IMR-90 (cell line): Measurements from ENCODE around the gene TTLL8. TPM values are rescaled to one million over a fixed set of nuclear protein-coding genes. Genes with fewer than 3 reads are reported as not detected.

Experiments used
- ATAC-seq: fragments of 200-7000 bp; cut with Tn5 transposase; 2 replicates; pipeline ENCODE4 v1.9.1; 2020; ENCODE audit warnings: low read depth, mild to moderate bottlenecking, moderate library complexity
- BruUV-seq: library from RNA; stranded (reverse); fragments of 400-500 nt; replicated peaks from 2 replicates; lab custom pipeline; 2021; lab: Mats Ljungman, UMichigan
- CTCF ChIA-PET: fragments of 300-600 bp; formaldehyde crosslinking; extraction: SDS; loops from one replicate; lab custom pipeline; 2021; ENCODE audit warnings: antibody characterized with exemption; lab: Yijun Ruan, JAX
- POLR2A ChIA-PET: fragments of 300-600 bp; sonication (Branson Sonifier 250); formaldehyde crosslinking; loops from one replicate; lab custom pipeline; 2022; ENCODE audit warnings: antibody characterized with exemption; ENCODE audit not compliant: unreplicated experiment; lab: Charles Lee
- DNase-seq: peaks from one replicate; pipeline ENCODE4 v3.0.0; 2013
- H2AFZ ChIP-seq: replicated peaks from 2 replicates; pipeline ENCODE3; 2013; ENCODE audit warnings: low read length, mild to moderate bottlenecking; ENCODE audit not compliant: poor library complexity
- H2AK5ac ChIP-seq: 2 replicates; pipeline ENCODE4 v1.6.1; 2013; ENCODE audit warnings: low read depth, low read length, inconsistent platforms
- H2AK9ac ChIP-seq: replicated peaks from 2 replicates; pipeline ENCODE3; 2013; ENCODE audit warnings: mild to moderate bottlenecking, low read depth, low read length, moderate library complexity; ENCODE audit not compliant: poor library complexity
- H2BK120ac ChIP-seq: 2 replicates; pipeline ENCODE4 v1.6.1; 2013; ENCODE audit warnings: low read depth, low read length, inconsistent platforms
- H2BK15ac ChIP-seq: 3 replicates; pipeline ENCODE4 v1.6.1; 2013; ENCODE audit warnings: low read depth, low read length, inconsistent platforms
- H2BK20ac ChIP-seq: 2 replicates; pipeline ENCODE4 v1.6.1; 2013; ENCODE audit warnings: low read depth, mild to moderate bottlenecking, inconsistent platforms, low read length, moderate library complexity
- H2BK5ac ChIP-seq: 2 replicates; pipeline ENCODE4 v1.6.1; 2013; ENCODE audit warnings: mild to moderate bottlenecking, low read depth, low read length, inconsistent platforms; ENCODE audit not compliant: poor library complexity, severe bottlenecking
- H3K14ac ChIP-seq: replicated peaks from 2 replicates; pipeline ENCODE4 v1.6.1; 2013; ENCODE audit warnings: low read depth, low read length, inconsistent platforms
- H3K18ac ChIP-seq: 2 replicates; pipeline ENCODE4 v1.6.1; 2013; ENCODE audit warnings: low read depth, low read length, control low read depth
- H3K23ac ChIP-seq: 2 replicates; pipeline ENCODE4 v1.6.1; 2013; ENCODE audit warnings: low read depth, low read length, inconsistent platforms
- H3K27ac ChIP-seq: 2 replicates; pipeline ENCODE4 v1.5.1; 2013; ENCODE audit warnings: mild to moderate bottlenecking, control low read depth, low read length; ENCODE audit not compliant: insufficient read depth
- H3K27me3 ChIP-seq: 2 replicates; pipeline ENCODE4 v1.6.1; 2013; ENCODE audit warnings: low read length; ENCODE audit not compliant: control insufficient read depth, insufficient read depth
- H3K36me3 ChIP-seq: 2 replicates; pipeline ENCODE4 v1.6.1; 2013; ENCODE audit warnings: low read length, mixed read lengths; ENCODE audit not compliant: control insufficient read depth, insufficient read depth
- H3K4ac ChIP-seq: 2 replicates; pipeline ENCODE4 v1.6.1; 2013; ENCODE audit warnings: low read depth, low read length, inconsistent platforms
- H3K4me1 ChIP-seq: 2 replicates; pipeline ENCODE4 v1.6.1; 2013; ENCODE audit warnings: low read length, mixed read lengths; ENCODE audit not compliant: control insufficient read depth, insufficient read depth
- H3K4me2 ChIP-seq: 2 replicates; pipeline ENCODE4 v1.6.1; 2013; ENCODE audit warnings: low read depth, mild to moderate bottlenecking, control low read depth, low read length, moderate library complexity
- H3K4me3 ChIP-seq: 2 replicates; pipeline ENCODE4 v1.5.1; 2013; ENCODE audit warnings: low read depth, mild to moderate bottlenecking, control low read depth, low read length, moderate library complexity; ENCODE audit not compliant: insufficient read depth
- H3K56ac ChIP-seq: 2 replicates; pipeline ENCODE4 v1.6.1; 2013; ENCODE audit warnings: low read length, inconsistent platforms; ENCODE audit not compliant: insufficient read depth; ENCODE audit errors: extremely low read depth
- H3K79me1 ChIP-seq, 2 experiments: 2 replicates each; pipeline ENCODE4 v1.6.1; 2013; ENCODE audit warnings: low read length in 2 of 2, inconsistent platforms in 1 of 2, low read depth in 1 of 2
- H3K9ac ChIP-seq: 2 replicates; pipeline ENCODE4 v1.6.1; 2013; ENCODE audit warnings: low read depth, low read length, control low read depth
- H3K9me1 ChIP-seq: 2 replicates; pipeline ENCODE4 v1.6.1; 2013; ENCODE audit warnings: low read length, inconsistent platforms; ENCODE audit not compliant: insufficient read depth
- H3K9me3 ChIP-seq: 2 replicates; pipeline ENCODE4 v1.6.1; 2013; ENCODE audit warnings: low read length; ENCODE audit not compliant: control insufficient read depth, insufficient read depth
- H4K20me1 ChIP-seq: 2 replicates; pipeline ENCODE4 v1.6.1; 2013; ENCODE audit warnings: low read length, inconsistent platforms; ENCODE audit not compliant: insufficient read depth
- H4K5ac ChIP-seq: 2 replicates; pipeline ENCODE4 v1.6.1; 2013; ENCODE audit warnings: mild to moderate bottlenecking, low read depth, low read length, control low read depth
- H4K8ac ChIP-seq, 2 experiments: 2 replicates each; pipeline ENCODE4 v1.6.1; 2013; ENCODE audit warnings: low read depth in 2 of 2, low read length in 2 of 2, control low read depth in 1 of 2, inconsistent platforms in 1 of 2
- H4K91ac ChIP-seq: 2 replicates; pipeline ENCODE4 v1.6.1; 2013; ENCODE audit warnings: low read depth, low read length, inconsistent platforms; ENCODE audit not compliant: insufficient read depth
- BHLHE40 ChIP-seq: fragments of 150-350 bp; IDR thresholded peaks from 2 replicates; pipeline ENCODE4 v1.6.1; 2016; ENCODE audit warnings: mild to moderate bottlenecking, low read depth, low read length
- CHD1 ChIP-seq: IDR thresholded peaks from 2 replicates; pipeline ENCODE4 v1.6.1; 2012; ENCODE audit warnings: low read depth, low read length, improper control_type of control experiment
- FOS ChIP-seq: fragments of 150-350 bp; IDR thresholded peaks from 2 replicates; pipeline ENCODE4 v1.6.1; 2016; ENCODE audit warnings: low read depth, low read length
- MAFK ChIP-seq: IDR thresholded peaks from 2 replicates; pipeline ENCODE4 v1.6.1; 2012; ENCODE audit warnings: low read depth, low read length, improper control_type of control experiment
- MAZ ChIP-seq: IDR thresholded peaks from 2 replicates; pipeline ENCODE4 v1.6.1; 2012; ENCODE audit warnings: low read depth, mild to moderate bottlenecking, low read length, improper control_type of control experiment, moderate library complexity, borderline replicate concordance
- NFE2L2 ChIP-seq: fragments of 150-350 bp; IDR thresholded peaks from 2 replicates; pipeline ENCODE4 v1.6.1; 2016; ENCODE audit warnings: low read depth, mild to moderate bottlenecking, low read length
- POLR2A ChIP-seq: IDR thresholded peaks from 2 replicates; pipeline ENCODE4 v1.6.1; 2012; ENCODE audit warnings: mild to moderate bottlenecking, low read depth, low read length
- RCOR1 ChIP-seq: IDR thresholded peaks from 2 replicates; pipeline ENCODE4 v1.6.1; 2012; ENCODE audit warnings: mild to moderate bottlenecking, low read length, improper control_type of control experiment; ENCODE audit not compliant: insufficient replicate concordance
- RFX5 ChIP-seq: IDR thresholded peaks from 2 replicates; pipeline ENCODE4 v1.8.0; 2012; ENCODE audit warnings: low read depth, mild to moderate bottlenecking, low read length, moderate library complexity
- SMC3 ChIP-seq: fragments of 150-350 bp; IDR thresholded peaks from 2 replicates; pipeline ENCODE4 v1.6.1; 2016; ENCODE audit warnings: low read depth, mild to moderate bottlenecking, antibody characterized with exemption, low read length, moderate library complexity
- WGBS, 2 experiments: methylation state at CpG; one replicate each; pipeline versions ENCODE4 v1.1.5 to v1.1.7; 2013; ENCODE audit warnings: missing lambda C conversion rate in 2 of 2; ENCODE audit not compliant: insufficient read length in 1 of 2; ENCODE audit errors: extremely low coverage in 2 of 2; 5-methylcytosine and 5-hydroxymethylcytosine counted together
- dilution Hi-C: fragments of 300-500 bp; cut with HindIII; formaldehyde crosslinking; loops from one replicate; pipeline ENCODE4 v1.14.3; 2018; ENCODE audit warnings: low sequenced_read_pairs; ENCODE audit not compliant: unreplicated experiment
- in situ Hi-C: fragments of 300-500 bp; cut with MboI; formaldehyde crosslinking; loops from 3 replicates; pipeline ENCODE4 v1.14.3; 2019; ENCODE audit warnings: low sequenced_read_pairs, inconsistent platforms, mixed read lengths
- intact Hi-C: fragments of 100-400 bp; cut with micrococcal nuclease; formaldehyde crosslinking; loops from 2 replicates; pipeline ENCODE4 v1.10.0; 2022
- polyA plus RNA-seq, 3 experiments: library from polyadenylated mRNA; depleted of rRNA; stranded (reverse); fragments of >200 nt; gene quantifications; 2 replicates each; pipeline ENCODE4 v1.2.3, GENCODE V29; 2012; ENCODE audit warnings: low replicate concordance in 1 of 3
- total RNA-seq: library from RNA; depleted of rRNA; stranded (reverse); fragments of >200 nt; gene quantifications from 2 replicates; pipeline ENCODE4 v1.2.3, GENCODE V29; 2012
- TF ChIP-seq, protein P1 (sequence below): fragments of 150-350 bp; IDR thresholded peaks from 2 replicates; pipeline ENCODE4 v1.6.1; 2016; ENCODE audit warnings: low read depth, mild to moderate bottlenecking, low read length, moderate library complexity, borderline replicate concordance
- TF ChIP-seq, protein P2 (sequence below): conservative IDR thresholded peaks from 2 replicates; pipeline ENCODE4 v1.5.1; 2012; ENCODE audit warnings: mild to moderate bottlenecking, low read depth, low read length, improper control_type of control experiment
- TF ChIP-seq, protein P3 (sequence below): fragments of 150-350 bp; IDR thresholded peaks from 2 replicates; pipeline ENCODE4 v1.6.1; 2017; ENCODE audit warnings: mild to moderate bottlenecking, antibody characterized with exemption, low read length, low read depth

Gene TTLL8
- total and polyA plus RNA-seq, 2 of the 4 experiments (the other 2 are of a cell fraction): not detected

DNA sequence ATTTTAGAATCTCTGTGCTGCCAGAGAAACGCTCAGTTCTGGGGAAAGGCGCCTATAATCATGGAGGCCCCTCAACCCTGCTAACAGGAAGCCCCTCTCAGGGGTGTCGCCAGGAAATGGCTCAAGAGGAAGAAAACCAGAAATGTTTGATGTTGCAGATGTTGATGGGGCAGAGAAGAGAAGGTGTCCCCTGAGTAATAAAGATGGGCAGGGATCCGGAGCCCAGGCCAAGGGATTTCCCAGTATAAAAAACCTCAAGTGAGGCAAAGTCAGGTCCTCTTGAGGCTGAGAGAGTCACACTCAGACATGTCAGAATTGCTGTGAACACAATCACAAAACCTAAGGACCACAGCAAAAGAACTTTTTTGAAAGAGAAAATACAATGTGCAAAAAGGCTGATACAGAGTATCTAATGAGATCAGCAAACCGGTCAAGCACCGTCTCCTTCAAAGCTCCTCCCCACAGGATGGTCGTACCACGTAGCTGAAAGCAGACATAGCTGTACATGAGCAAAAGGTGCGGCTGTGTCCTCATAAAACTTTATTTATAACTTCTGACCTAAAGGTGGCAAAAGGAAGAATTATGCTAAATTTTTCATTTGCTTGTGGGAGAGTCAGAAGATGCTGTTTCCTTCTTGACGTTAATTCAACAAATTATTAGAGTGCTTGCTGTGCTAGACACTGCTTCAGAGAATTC, 43.9 kb upstream of the TTLL8 start:
- no peaks in the 10 kb centered on the region for H3K36me3 ChIP-seq

More for the DNA sequence above, 43.9 kb upstream of the TTLL8 start:
- WGBS, 2 experiments: 100% methylated on average over 1 of the region's 10 CpGs; no CpG with 5 or more reads in 1 of the 2 experiments
- Histone ChIP-seq H3K9me1 (no peaks in the 10 kb centered on the region), H3K4me1 (no peaks in the 10 kb centered on the region; the same call in 1 of the 2 replicates), H3K79me1 (no peaks in the 10 kb centered on the region), H3K27ac (no peak overlapping the region), H2BK120ac (no peak overlapping the region), H3K23ac (no peak overlapping the region), H3K4me3 (no peak overlapping the region), H3K9ac (no peak overlapping the region), H3K4ac (no peak overlapping the region), H3K9me3 (no peaks in the 10 kb centered on the region), H4K91ac (no peak overlapping the region), H4K5ac (no peak overlapping the region), H3K4me2 (no peak overlapping the region), H4K8ac (no peak overlapping the region), H3K56ac (no peak overlapping the region), H2BK20ac (no peak overlapping the region), H2AFZ (no peak overlapping the region), H2BK5ac (no peak overlapping the region), H3K27me3 (peaks cover 10% of the 10 kb centered on the region), H2AK5ac (no peak overlapping the region), H3K18ac (no peak overlapping the region), H3K14ac (no peak overlapping the region), H2BK15ac (no peak overlapping the region), H4K20me1 (no peaks in the 10 kb centered on the region), H2AK9ac (no peak overlapping the region)
- in situ Hi-C loops: no loop called here
- intact Hi-C loops: no loop called here
- no TSS peak for BruUV-seq
- TF ChIP-seq FOS: no peak
- no peak for TF ChIP-seq RFX5
- TF ChIP-seq BHLHE40: no peak
- TF ChIP-seq, protein P1, sequence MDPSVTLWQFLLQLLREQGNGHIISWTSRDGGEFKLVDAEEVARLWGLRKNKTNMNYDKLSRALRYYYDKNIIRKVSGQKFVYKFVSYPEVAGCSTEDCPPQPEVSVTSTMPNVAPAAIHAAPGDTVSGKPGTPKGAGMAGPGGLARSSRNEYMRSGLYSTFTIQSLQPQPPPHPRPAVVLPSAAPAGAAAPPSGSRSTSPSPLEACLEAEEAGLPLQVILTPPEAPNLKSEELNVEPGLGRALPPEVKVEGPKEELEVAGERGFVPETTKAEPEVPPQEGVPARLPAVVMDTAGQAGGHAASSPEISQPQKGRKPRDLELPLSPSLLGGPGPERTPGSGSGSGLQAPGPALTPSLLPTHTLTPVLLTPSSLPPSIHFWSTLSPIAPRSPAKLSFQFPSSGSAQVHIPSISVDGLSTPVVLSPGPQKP: no peak
- TF ChIP-seq, protein P2, sequence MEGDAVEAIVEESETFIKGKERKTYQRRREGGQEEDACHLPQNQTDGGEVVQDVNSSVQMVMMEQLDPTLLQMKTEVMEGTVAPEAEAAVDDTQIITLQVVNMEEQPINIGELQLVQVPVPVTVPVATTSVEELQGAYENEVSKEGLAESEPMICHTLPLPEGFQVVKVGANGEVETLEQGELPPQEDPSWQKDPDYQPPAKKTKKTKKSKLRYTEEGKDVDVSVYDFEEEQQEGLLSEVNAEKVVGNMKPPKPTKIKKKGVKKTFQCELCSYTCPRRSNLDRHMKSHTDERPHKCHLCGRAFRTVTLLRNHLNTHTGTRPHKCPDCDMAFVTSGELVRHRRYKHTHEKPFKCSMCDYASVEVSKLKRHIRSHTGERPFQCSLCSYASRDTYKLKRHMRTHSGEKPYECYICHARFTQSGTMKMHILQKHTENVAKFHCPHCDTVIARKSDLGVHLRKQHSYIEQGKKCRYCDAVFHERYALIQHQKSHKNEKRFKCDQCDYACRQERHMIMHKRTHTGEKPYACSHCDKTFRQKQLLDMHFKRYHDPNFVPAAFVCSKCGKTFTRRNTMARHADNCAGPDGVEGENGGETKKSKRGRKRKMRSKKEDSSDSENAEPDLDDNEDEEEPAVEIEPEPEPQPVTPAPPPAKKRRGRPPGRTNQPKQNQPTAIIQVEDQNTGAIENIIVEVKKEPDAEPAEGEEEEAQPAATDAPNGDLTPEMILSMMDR: no peak
- TF ChIP-seq RCOR1: no peak
- no peak for TF ChIP-seq POLR2A
- TF ChIP-seq SMC3: no peak
- no peak for TF ChIP-seq MAFK
- TF ChIP-seq NFE2L2: no peak
- no peak for TF ChIP-seq CHD1
- no peak for TF ChIP-seq MAZ
- TF ChIP-seq, protein P3, sequence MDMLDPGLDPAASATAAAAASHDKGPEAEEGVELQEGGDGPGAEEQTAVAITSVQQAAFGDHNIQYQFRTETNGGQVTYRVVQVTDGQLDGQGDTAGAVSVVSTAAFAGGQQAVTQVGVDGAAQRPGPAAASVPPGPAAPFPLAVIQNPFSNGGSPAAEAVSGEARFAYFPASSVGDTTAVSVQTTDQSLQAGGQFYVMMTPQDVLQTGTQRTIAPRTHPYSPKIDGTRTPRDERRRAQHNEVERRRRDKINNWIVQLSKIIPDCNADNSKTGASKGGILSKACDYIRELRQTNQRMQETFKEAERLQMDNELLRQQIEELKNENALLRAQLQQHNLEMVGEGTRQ: no peak
- ChIA-PET CTCF (no interaction called here), POLR2A (no interaction called here)
- DNase-seq (no peak), ATAC-seq (no peak)
- dilution Hi-C loops: no loop called here
